Measurements from ENCODE around the gene CCR9. TPM values are rescaled to one million over a fixed set of nuclear protein-coding genes. Genes with fewer than 3 reads are reported as not detected.
A peak's percentile ranks its signal among the peaks of the same experiment; 100 is the strongest.

The CCR9 gene
- total and polyA plus RNA-seq, 10 of the 15 experiments (the other 5 are each of a cell fraction or from before 2014, with no cell fraction given): 0.05 to 3.9 (median 2.4) TPM

- TF ChIP-seq, protein P1, sequence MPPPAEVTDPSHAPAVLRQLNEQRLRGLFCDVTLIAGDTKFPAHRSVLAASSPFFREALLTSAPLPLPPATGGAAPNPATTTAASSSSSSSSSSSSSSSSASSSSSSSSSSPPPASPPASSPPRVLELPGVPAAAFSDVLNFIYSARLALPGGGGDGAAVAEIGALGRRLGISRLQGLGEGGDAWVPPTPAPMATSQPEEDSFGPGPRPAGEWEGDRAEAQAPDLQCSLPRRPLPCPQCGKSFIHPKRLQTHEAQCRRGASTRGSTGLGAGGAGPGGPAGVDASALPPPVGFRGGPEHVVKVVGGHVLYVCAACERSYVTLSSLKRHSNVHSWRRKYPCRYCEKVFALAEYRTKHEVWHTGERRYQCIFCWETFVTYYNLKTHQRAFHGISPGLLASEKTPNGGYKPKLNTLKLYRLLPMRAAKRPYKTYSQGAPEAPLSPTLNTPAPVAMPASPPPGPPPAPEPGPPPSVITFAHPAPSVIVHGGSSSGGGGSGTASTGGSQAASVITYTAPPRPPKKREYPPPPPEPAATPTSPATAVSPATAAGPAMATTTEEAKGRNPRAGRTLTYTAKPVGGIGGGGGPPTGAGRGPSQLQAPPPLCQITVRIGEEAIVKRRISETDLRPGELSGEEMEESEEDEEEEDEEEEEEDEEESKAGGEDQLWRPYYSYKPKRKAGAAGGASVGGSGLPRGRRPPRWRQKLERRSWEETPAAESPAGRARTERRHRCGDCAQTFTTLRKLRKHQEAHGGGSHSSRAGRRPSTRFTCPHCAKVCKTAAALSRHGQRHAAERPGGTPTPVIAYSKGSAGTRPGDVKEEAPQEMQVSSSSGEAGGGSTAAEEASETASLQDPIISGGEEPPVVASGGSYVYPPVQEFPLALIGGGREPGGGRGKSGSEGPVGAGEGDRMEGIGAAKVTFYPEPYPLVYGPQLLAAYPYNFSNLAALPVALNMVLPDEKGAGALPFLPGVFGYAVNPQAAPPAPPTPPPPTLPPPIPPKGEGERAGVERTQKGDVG (CRISPR knock-in tag; IDR thresholded peaks at IDR 0.05): no peak
- TF ChIP-seq NFIC (IDR thresholded peaks at IDR 0.05; ENCODE audit: low read depth, low read length): peak; percentile 88
- 0 out of 2 replicates have a peak, but pooled peaks have one; percentile 41 for TF ChIP-seq DPF2 (IDR thresholded peaks at IDR 0.05)
- peak; percentile 45; the same call in 1 of the 2 replicates for TF ChIP-seq MEF2A (IDR thresholded peaks at IDR 0.05; ENCODE audit: insufficient read depth, low read depth, low read length)
- peak; percentile 85; the same call in 1 of the 2 replicates for TF ChIP-seq ZBED1 (IDR thresholded peaks at IDR 0.05; ENCODE audit: borderline replicate concordance)
- TF ChIP-seq, protein P2, sequence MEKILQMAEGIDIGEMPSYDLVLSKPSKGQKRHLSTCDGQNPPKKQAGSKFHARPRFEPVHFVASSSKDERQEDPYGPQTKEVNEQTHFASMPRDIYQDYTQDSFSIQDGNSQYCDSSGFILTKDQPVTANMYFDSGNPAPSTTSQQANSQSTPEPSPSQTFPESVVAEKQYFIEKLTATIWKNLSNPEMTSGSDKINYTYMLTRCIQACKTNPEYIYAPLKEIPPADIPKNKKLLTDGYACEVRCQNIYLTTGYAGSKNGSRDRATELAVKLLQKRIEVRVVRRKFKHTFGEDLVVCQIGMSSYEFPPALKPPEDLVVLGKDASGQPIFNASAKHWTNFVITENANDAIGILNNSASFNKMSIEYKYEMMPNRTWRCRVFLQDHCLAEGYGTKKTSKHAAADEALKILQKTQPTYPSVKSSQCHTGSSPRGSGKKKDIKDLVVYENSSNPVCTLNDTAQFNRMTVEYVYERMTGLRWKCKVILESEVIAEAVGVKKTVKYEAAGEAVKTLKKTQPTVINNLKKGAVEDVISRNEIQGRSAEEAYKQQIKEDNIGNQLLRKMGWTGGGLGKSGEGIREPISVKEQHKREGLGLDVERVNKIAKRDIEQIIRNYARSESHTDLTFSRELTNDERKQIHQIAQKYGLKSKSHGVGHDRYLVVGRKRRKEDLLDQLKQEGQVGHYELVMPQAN (conservative IDR thresholded peaks at IDR 0.05): no peak
- TF ChIP-seq SIX5 (IDR thresholded peaks at IDR 0.05; ENCODE audit: low read depth, low read length, severe bottlenecking): peak; percentile 9
- TF ChIP-seq IKZF2 (IDR thresholded peaks at IDR 0.05): peak; percentile 60 to 74; a peak in 3 of 4 replicates
- TF ChIP-seq ZZZ3 (IDR thresholded peaks at IDR 0.05; ENCODE audit: control insufficient read depth, insufficient read length, low read depth): no peak
- peak; percentile 55; the same call in 1 of the 2 replicates for TF ChIP-seq CREM (IDR thresholded peaks at IDR 0.05; ENCODE audit: low read depth)
- no peak for TF ChIP-seq YBX1 (IDR thresholded peaks at IDR 0.05)
- TF ChIP-seq GABPA (IDR thresholded peaks at IDR 0.05; ENCODE audit: low read depth): no peak; the same call in 1 of the 2 replicates
- peak; percentile 54; the same call in 1 of the 2 replicates for TF ChIP-seq ATF7 (IDR thresholded peaks at IDR 0.05; ENCODE audit: low read depth)
- TF ChIP-seq BHLHE40 (IDR thresholded peaks at IDR 0.05; ENCODE audit: borderline replicate concordance in 1 of 2, low read depth in 2 of 2, low read length in 1 of 2): peak; percentile 88 to 90
- peak; percentile 90 for TF ChIP-seq CBFB (IDR thresholded peaks at IDR 0.05; ENCODE audit: low read depth)
- TF ChIP-seq HDAC2 (IDR thresholded peaks at IDR 0.05): no peak
- TF ChIP-seq RELA (IDR thresholded peaks at IDR 0.05; ENCODE audit: borderline replicate concordance, partially characterized antibody): peak; percentile 66
- TF ChIP-seq, protein P3, sequence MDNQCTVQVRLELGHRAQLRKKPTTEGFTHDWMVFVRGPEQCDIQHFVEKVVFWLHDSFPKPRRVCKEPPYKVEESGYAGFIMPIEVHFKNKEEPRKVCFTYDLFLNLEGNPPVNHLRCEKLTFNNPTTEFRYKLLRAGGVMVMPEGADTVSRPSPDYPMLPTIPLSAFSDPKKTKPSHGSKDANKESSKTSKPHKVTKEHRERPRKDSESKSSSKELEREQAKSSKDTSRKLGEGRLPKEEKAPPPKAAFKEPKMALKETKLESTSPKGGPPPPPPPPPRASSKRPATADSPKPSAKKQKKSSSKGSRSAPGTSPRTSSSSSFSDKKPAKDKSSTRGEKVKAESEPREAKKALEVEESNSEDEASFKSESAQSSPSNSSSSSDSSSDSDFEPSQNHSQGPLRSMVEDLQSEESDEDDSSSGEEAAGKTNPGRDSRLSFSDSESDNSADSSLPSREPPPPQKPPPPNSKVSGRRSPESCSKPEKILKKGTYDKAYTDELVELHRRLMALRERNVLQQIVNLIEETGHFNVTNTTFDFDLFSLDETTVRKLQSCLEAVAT (IDR thresholded peaks at IDR 0.05): peak; percentile 82
- peak; percentile 82 for TF ChIP-seq PML (IDR thresholded peaks at IDR 0.05; ENCODE audit: low read length)
- TF ChIP-seq NR2C2 (IDR thresholded peaks at IDR 0.05; ENCODE audit: borderline replicate concordance, control insufficient read depth, insufficient read length, low read depth): no peak
- TF ChIP-seq SMARCA5 (IDR thresholded peaks at IDR 0.05): no peak
- TF ChIP-seq, protein P4, sequence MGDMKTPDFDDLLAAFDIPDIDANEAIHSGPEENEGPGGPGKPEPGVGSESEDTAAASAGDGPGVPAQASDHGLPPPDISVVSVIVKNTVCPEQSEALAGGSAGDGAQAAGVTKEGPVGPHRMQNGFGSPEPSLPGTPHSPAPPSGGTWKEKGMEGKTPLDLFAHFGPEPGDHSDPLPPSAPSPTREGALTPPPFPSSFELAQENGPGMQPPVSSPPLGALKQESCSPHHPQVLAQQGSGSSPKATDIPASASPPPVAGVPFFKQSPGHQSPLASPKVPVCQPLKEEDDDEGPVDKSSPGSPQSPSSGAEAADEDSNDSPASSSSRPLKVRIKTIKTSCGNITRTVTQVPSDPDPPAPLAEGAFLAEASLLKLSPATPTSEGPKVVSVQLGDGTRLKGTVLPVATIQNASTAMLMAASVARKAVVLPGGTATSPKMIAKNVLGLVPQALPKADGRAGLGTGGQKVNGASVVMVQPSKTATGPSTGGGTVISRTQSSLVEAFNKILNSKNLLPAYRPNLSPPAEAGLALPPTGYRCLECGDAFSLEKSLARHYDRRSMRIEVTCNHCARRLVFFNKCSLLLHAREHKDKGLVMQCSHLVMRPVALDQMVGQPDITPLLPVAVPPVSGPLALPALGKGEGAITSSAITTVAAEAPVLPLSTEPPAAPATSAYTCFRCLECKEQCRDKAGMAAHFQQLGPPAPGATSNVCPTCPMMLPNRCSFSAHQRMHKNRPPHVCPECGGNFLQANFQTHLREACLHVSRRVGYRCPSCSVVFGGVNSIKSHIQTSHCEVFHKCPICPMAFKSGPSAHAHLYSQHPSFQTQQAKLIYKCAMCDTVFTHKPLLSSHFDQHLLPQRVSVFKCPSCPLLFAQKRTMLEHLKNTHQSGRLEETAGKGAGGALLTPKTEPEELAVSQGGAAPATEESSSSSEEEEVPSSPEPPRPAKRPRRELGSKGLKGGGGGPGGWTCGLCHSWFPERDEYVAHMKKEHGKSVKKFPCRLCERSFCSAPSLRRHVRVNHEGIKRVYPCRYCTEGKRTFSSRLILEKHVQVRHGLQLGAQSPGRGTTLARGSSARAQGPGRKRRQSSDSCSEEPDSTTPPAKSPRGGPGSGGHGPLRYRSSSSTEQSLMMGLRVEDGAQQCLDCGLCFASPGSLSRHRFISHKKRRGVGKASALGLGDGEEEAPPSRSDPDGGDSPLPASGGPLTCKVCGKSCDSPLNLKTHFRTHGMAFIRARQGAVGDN (IDR thresholded peaks at IDR 0.05): peak; percentile 89; the same call in 1 of the 2 replicates
Measured at GRCh38 chr3:45904931-45905330, 18.6 kb downstream of the CCR9 start (continued).
